GM21576 (cell line): ENCODE data around the gene REXO5.
"Not testable (repeated sequence)": the region's sequence is repeated elsewhere in the genome, so short reads cannot be mapped to it uniquely, and the experiment has no call there.

Experiments used
- ATAC-seq: cut with Tn5 transposase; IDR thresholded peaks from one replicate; pipeline ENCODE4 v1.9.1; 2021; ENCODE audit warnings: mild to moderate bottlenecking, moderate library complexity; ENCODE audit not compliant: unreplicated experiment

REXO5 gene, protein sequence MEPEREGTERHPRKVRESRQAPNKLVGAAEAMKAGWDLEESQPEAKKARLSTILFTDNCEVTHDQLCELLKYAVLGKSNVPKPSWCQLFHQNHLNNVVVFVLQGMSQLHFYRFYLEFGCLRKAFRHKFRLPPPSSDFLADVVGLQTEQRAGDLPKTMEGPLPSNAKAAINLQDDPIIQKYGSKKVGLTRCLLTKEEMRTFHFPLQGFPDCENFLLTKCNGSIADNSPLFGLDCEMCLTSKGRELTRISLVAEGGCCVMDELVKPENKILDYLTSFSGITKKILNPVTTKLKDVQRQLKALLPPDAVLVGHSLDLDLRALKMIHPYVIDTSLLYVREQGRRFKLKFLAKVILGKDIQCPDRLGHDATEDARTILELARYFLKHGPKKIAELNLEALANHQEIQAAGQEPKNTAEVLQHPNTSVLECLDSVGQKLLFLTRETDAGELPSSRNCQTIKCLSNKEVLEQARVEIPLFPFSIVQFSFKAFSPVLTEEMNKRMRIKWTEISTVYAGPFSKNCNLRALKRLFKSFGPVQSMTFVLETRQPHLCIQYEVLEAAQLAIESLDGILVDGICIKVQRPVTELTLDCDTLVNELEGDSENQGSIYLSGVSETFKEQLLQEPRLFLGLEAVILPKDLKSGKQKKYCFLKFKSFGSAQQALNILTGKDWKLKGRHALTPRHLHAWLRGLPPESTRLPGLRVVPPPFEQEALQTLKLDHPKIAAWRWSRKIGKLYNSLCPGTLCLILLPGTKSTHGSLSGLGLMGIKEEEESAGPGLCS

GRCh38 chr16:20806168-20807050 lies at the start of gene REXO5, which contains the start of gene ERI2:
TSS of gene REXO5 (plus strand) at chr16:20806527. CDS start at chr16:20806954, 427 bp downstream.
TSS of gene ERI2 (minus strand) at chr16:20806472. CDS start at chr16:20806430, 42 bp downstream.
- ATAC-seq = peak; percentile 66

GRCh38 chr16:20760346-20760745 lies 46.0 kb upstream of the REXO5 start:
- no peak for ATAC-seq

- no peak for ATAC-seq
Measured at GRCh38 chr16:20761175-20761574, 45.2 kb upstream of the REXO5 start.

DNA sequence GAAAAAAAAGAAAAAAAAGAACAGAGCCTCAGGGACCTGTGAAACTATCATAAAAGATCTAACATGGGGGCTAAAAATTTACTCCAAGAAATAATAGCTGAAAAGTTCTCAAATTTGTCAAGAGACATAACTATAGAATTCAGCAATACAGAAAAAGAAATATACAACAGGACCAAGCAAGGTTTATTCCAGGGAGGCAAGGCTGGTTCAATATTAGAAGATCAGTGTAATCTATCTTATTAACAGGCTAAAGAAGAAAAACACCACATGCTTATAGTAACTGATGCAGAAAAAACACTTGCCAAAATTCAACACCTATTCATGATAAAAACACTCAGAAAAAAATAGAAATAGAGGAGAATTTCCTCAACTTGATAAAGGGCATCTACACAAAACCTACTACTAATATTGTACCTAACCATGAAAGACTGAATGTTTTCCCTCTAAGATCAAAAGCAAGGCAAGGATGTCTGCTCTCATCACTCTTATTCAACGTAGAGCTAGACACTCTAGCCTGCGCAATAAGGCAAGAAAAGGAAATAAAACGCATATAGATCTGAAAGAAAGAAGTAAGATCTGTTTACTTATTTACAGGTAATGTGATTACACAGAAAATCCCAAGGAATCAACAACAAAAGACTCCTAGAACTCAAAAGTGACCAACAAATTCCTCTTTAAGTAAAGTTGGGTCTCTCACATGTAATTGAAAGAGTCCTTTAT lies 43.8 kb upstream of the REXO5 start:
- ATAC-seq = no peak

DNA sequence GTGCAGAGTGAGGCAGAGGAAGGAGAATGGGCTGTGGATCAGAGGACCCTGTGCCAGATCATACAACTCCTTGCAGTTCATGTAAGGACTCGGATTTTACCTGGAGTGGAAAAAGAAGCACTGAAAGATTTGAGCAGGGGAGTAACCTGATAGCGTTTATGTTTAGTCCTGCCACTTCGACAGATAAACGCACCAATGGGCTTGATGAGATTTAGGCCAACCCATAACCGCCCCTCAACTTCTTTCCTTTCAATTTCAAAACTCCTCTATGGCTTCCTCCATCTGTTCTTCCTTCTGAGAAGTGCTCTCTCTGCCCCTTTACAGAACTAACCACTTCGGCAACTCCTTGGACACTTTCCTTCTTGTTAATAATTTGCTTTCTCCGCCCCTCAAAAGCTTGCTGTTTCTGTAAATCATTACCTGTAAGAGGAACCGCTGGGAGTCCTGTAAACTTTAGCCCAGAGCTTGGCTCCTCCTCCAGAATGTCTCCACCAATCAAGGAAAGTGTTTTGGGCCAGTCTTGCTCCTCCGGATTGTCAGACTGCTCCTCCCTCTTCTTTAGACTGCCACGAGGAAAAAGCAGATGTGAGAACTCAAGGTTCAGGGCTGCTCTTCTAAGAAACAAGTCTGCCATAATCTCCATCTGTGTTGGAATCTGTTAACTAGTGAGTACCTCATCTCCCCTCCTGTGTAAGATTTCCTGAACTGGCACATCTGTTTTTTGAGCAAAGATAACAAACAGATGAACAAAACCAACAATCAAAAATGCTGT lies 42.7 kb upstream of the REXO5 start, which contains the start of gene ACSM3:
TSS of gene ACSM3 (plus strand) at position 554 of the 772 bp plus-strand sequence. CDS start 6,021 bp downstream, outside the sequence.
- peak; percentile 98 for ATAC-seq

GRCh38 chr16:20764448-20764847 lies 41.9 kb upstream of the REXO5 start:
- ATAC-seq = not testable (repeated sequence)

DNA sequence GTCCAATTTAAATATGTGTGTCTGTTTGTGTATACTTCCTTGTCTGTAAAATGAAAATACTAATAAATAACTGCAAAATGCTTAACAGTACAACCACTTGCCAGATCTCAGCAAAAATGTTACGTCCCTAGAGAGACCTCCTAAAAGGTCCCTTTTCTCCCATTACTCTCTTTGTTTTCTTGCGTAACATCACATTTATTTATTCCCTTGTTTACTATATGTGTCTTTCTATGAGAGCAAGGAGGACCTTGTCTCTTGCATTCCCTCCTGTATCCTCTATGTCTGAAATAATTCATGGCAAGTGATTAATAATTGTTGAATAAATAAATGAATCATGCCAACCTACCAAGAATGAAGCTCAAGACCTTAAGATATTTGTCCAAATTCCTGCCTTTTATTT lies 40.6 kb upstream of the REXO5 start:
- ATAC-seq = no peak

DNA sequence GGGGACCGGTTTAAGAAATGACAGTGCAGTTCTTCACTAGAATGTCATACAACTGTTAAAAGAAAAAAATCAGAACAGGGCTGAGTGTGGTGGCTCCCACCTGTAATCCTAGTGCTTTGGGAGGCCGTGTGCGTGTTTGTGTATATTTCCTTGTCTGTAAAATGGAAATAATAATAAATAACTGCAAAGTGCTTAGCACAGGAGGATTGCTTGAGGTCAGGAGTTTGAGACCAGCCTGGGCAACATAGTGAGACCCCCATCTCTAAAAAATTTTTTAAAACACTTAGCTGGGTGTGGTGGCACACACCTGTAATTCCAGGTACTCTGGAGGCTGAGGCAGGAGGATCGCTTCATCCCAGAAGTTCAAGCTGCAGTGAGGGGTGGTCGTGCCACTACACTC lies 40.0 kb upstream of the REXO5 start:
- no peak for ATAC-seq

GRCh38 chr16:20767577-20767976 lies 38.8 kb upstream of the REXO5 start:
- no peak for ATAC-seq

DNA sequence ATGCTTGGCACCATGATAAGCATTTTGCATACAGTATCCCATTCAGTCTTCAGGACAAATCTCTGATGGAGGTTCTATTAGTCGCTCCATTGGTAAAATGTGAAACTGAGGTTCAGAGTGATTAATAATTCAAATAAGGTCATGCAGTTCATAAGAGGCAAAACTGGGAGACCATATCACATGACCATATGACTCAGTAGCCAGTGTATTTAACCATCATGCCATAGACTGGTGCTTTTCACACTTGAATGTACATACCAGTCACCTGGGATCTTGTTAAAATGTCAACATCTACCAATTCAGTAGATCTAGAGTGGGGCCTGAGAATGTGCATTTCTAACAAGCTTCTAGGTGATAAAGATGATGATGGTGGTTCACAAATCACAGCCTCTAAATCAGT lies 38.2 kb upstream of the REXO5 start:
- no peak for ATAC-seq

DNA sequence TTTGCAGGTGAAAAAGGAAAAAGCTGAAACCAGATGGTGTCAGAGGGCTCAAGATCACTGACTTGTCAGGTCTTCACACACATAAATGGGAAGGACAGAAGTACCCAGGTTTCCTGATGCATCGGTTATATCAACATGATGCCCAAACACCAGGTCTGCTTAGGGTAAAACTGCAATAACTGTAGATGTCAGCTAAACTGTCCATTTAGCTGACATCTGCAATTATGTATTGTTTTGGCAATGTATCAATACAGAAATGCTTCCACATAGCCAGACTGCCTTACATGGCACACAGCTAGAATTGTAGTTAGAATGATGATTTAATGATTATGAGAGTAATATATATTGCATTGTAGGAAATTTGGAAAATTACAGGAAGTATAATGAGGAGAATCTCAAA lies 37.5 kb upstream of the REXO5 start:
- no peak for ATAC-seq

DNA sequence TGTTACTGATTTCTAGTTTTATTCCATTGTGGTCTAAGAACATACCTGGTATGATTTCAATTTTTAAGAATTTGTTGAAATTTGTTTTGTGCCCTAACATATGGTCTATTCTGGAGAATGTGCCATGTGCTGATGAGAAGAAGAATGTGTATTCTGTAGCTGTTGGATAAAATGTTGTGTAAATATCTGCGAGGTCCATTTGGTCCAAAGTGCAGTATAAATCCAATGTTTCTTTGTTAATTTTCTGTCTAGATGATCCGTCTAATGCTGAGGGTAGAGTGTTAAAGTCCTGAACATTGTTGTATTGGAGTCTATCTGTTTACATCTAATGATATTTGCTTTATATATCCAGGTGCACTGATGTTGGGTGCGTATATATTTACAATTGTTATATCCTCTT lies 32.6 kb upstream of the REXO5 start:
- ATAC-seq = no peak

- no peak for ATAC-seq
Measured at GRCh38 chr16:20774703-20775362, 31.5 kb upstream of the REXO5 start.

GRCh38 chr16:20781697-20782096 lies 24.6 kb upstream of the REXO5 start:
- ATAC-seq = no peak

DNA sequence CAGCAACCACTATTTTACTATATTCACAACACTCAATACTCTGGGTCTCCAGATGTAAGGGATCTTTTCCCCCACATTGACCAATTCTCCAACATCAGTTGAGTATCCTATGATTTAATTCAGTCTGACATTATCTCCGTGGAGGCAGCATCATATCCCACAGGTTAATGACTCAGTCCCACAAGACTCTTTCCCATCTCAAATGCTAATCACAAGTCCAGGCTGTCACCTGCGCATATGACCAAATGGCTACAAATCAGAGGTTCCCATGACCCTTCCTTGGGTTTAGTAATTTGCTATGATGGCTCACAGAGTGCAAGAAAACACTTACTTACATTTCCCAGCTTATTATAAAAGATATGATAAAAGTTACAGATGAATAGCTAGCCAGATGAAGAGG lies 23.9 kb upstream of the REXO5 start:
- no peak for ATAC-seq

DNA sequence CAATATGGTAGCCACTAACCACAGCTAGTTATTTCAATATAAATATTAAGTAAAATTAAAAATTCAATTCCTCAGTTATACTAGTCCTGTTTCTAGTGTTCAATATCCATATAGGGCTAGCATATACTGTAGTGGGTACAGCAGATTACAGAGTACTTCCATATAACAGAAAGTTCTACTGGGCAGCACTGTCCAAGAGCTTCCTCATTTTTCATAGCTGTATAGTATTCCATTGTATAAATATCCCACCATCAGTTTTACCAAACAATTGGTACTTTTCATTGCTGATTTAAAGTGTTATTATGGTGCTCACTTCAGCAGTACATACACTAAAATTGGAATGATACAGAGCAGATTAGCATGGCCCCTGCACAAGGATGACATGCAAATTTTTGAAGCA lies 22.1 kb upstream of the REXO5 start:
- no peak for ATAC-seq

GRCh38 chr16:20789130-20789529 lies 17.2 kb upstream of the REXO5 start:
- no peak for ATAC-seq

GRCh38 chr16:20791923-20792612 lies 14.3 kb upstream of the REXO5 start:
- ATAC-seq = no peak
